ENCODE data around the gene MSI2.

The MSI2 gene

DNA sequence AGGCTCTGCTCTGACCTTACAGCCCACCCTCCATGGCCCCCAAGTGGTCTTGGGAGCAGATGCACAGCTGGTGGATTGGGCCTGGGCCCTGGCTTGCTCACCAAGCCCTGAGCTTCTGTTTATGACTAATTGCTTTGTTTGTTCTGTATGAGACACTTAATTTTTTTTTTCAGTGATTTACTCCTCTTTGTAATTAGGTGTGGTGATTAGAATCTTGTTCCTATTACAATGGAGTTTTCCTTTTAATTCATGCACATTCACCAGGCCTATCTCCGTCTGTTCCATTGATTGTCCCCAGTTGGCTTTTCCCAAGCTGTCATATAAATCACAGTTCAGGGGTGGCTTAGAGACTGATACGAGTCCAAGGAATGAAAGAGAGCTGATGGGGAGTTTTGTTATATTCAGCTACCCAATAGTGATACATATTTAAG is 246.5 kb downstream of the MSI2 start:
- Histone ChIP-seq H3K27me3 (ENCODE audit: insufficient read depth, low read length) (no peaks in the 10 kb centered on the region), H2AK5ac (ENCODE audit: low read length) (no peak overlapping the region), H3K4ac (ENCODE audit: low read depth, low read length) (no peak overlapping the region), H3K4me2 (ENCODE audit: low read length) (no peak overlapping the region), H3K4me1 (ENCODE audit: control insufficient read depth in 1 of 2, insufficient read depth in 2 of 2, low read length in 2 of 2) (peaks cover 6% of the 10 kb centered on the region in 2 experiments), H3K9me3 (ENCODE audit: insufficient read depth, low read depth, low read length) (no peaks in the 10 kb centered on the region), H2BK120ac (ENCODE audit: insufficient read depth, low read length, poor library complexity) (no peak overlapping the region), H3K79me1 (ENCODE audit: low read length) (no peaks in the 10 kb centered on the region), H3K9ac (ENCODE audit: low read length) (no peak overlapping the region), H3K14ac (ENCODE audit: low read length) (no peak overlapping the region), H4K91ac (ENCODE audit: low read depth, low read length) (no peak overlapping the region), H2BK5ac (ENCODE audit: low read depth, low read length, poor library complexity) (no peak overlapping the region), H4K12ac (ENCODE audit: low read depth, low read length) (no peak overlapping the region), H2AFZ (ENCODE audit: insufficient read depth, low read length, poor library complexity) (no peak overlapping the region), H3K23ac (ENCODE audit: low read length) (peak overlapping the region; percentile 53), H3K27ac (ENCODE audit: low read depth, low read length) (no peak overlapping the region), H3K4me3 (ENCODE audit: low read depth, low read length) (no peak overlapping the region), H3K36me3 (ENCODE audit: control insufficient read depth in 1 of 2, insufficient read depth in 2 of 2, low read length in 2 of 2) (no peaks in the 10 kb centered on the region), H4K8ac (ENCODE audit: low read depth, low read length) (no peak overlapping the region), H3K79me2 (ENCODE audit: control insufficient read depth, insufficient read depth, low read length, poor library complexity) (no peaks in the 10 kb centered on the region), H3K18ac (ENCODE audit: low read length) (peak overlapping the region; percentile 71), H2BK12ac (ENCODE audit: low read length) (no peak overlapping the region)
- WGBS (ENCODE audit: extremely low coverage, insufficient coverage, insufficient read length): no CpG with 5 or more reads among the region's 2 CpGs
- DNase-seq: no peak

DNA sequence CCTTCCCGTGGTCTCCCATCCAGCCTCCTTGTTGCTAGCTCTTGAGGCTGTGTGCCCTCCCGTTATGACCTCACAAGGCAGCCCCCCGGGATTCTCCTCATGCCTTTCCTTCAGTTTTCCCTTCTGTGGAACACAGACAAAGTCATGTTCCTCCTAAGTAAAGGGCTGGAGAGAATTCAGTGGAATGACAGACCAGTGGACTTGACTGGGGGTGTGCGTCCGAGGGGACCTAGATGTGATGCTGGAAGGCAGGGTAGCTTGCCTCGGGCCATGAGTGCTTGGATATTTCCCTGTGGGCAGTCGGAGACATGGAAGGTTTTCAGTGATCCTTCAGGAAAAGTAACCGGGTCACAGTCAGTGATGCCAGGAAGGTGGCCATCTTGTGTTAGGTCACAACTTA is 247.9 kb downstream of the MSI2 start:
- no peak overlapping the region for H2AK5ac ChIP-seq (ENCODE audit: low read length)
- DNase-seq: no peak
- no peak overlapping the region for H3K23ac ChIP-seq (ENCODE audit: low read length)
- no peak overlapping the region for H2BK12ac ChIP-seq (ENCODE audit: low read length)
- WGBS (ENCODE audit: extremely low coverage, insufficient coverage, insufficient read length): no CpG with 5 or more reads among the region's 8 CpGs
- H2AFZ ChIP-seq (ENCODE audit: insufficient read depth, low read length, poor library complexity): no peak overlapping the region
- H3K4me2 ChIP-seq (ENCODE audit: low read length): no peak overlapping the region
- H3K14ac ChIP-seq (ENCODE audit: low read length): no peak overlapping the region
- no peak overlapping the region for H3K18ac ChIP-seq (ENCODE audit: low read length)
- H3K4ac ChIP-seq (ENCODE audit: low read depth, low read length): no peak overlapping the region
- no peak overlapping the region for H3K9ac ChIP-seq (ENCODE audit: low read length)
- no peak overlapping the region for H3K4me3 ChIP-seq (ENCODE audit: low read depth, low read length)
- no peaks in the 10 kb centered on the region for H3K27me3 ChIP-seq (ENCODE audit: insufficient read depth, low read length)
- no peak overlapping the region for H2BK120ac ChIP-seq (ENCODE audit: insufficient read depth, low read length, poor library complexity)
- H4K12ac ChIP-seq (ENCODE audit: low read depth, low read length): no peak overlapping the region
- no peak overlapping the region for H3K27ac ChIP-seq (ENCODE audit: low read depth, low read length)
- H3K4me1 ChIP-seq (ENCODE audit: control insufficient read depth in 1 of 2, insufficient read depth in 2 of 2, low read length in 2 of 2): peaks cover 6% of the 10 kb centered on the region in 2 experiments
- no peak overlapping the region for H4K8ac ChIP-seq (ENCODE audit: low read depth, low read length)
- no peaks in the 10 kb centered on the region for H3K79me1 ChIP-seq (ENCODE audit: low read length)
- H2BK5ac ChIP-seq (ENCODE audit: low read depth, low read length, poor library complexity): no peak overlapping the region
- H3K9me3 ChIP-seq (ENCODE audit: insufficient read depth, low read depth, low read length): no peaks in the 10 kb centered on the region
- H3K79me2 ChIP-seq (ENCODE audit: control insufficient read depth, insufficient read depth, low read length, poor library complexity): no peaks in the 10 kb centered on the region
- no peaks in the 10 kb centered on the region for H3K36me3 ChIP-seq (ENCODE audit: control insufficient read depth in 1 of 2, insufficient read depth in 2 of 2, low read length in 2 of 2)
- H4K91ac ChIP-seq (ENCODE audit: low read depth, low read length): no peak overlapping the region

DNA sequence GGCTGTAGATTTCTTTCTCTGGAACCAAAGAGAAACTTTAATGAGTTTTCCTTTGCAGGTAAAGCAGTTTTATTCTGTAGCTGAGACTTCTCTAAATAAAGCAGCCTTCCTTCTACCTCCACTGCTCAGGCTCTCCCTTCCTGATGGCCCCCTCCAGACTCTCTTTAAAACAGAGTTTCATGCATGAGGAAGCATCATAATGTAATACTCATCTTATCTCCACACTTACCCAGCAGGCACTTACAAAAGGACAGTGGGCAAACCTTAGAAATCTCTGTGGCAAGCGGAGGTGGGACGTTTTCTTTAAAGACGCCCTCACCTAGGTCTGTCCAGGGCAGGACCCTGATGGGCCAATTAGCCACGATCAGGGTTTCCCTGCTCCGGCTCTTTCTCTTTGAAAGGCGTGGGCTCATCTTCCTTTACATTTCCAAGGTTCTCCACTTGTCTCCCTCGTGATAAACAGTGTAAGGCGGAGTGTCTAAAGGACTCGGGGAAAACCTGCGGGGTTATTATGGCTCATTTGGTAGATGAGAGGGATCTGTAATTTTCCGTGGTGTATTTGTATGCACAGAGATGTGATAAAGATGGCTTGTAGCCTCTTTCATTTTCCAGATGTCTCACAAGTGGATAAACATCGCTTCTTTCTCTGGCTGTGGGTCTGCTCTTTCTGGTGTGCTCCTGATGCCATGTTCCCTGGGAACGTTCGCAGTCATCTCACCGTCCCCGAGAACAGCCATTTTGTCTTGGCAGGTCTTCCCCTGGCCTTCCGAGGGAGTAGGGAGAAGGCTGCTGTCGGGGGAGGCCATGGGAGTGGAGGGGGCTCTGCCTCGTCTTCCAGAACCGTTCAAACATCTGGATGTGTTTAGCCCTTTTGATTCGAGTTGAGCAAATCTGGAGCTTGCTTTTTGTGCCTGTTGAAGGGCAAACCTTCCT is 249.8 kb downstream of the MSI2 start:
- WGBS (ENCODE audit: extremely low coverage, insufficient coverage, insufficient read length): no CpG with 5 or more reads among the region's 21 CpGs
- H3K9ac ChIP-seq (ENCODE audit: low read length): peak overlapping the region; percentile 4
- no peak overlapping the region for H3K4ac ChIP-seq (ENCODE audit: low read depth, low read length)
- no peaks in the 10 kb centered on the region for H3K9me3 ChIP-seq (ENCODE audit: insufficient read depth, low read depth, low read length)
- no peak overlapping the region for H2BK5ac ChIP-seq (ENCODE audit: low read depth, low read length, poor library complexity)
- H2BK120ac ChIP-seq (ENCODE audit: insufficient read depth, low read length, poor library complexity): no peak overlapping the region
- H3K36me3 ChIP-seq (ENCODE audit: control insufficient read depth in 1 of 2, insufficient read depth in 2 of 2, low read length in 2 of 2): peaks cover 0 to 6% of the 10 kb centered on the region in 2 experiments
- no peak overlapping the region for H4K8ac ChIP-seq (ENCODE audit: low read depth, low read length)
- no peak overlapping the region for H2AFZ ChIP-seq (ENCODE audit: insufficient read depth, low read length, poor library complexity)
- no peak overlapping the region for H3K4me2 ChIP-seq (ENCODE audit: low read length)
- no peak overlapping the region for H2AK5ac ChIP-seq (ENCODE audit: low read length)
- no peak overlapping the region for H3K14ac ChIP-seq (ENCODE audit: low read length)
- no peaks in the 10 kb centered on the region for H3K79me1 ChIP-seq (ENCODE audit: low read length)
- no peak overlapping the region for H3K23ac ChIP-seq (ENCODE audit: low read length)
- no peaks in the 10 kb centered on the region for H3K79me2 ChIP-seq (ENCODE audit: control insufficient read depth, insufficient read depth, low read length, poor library complexity)
- no peak overlapping the region for H4K12ac ChIP-seq (ENCODE audit: low read depth, low read length)
- peaks cover 11% of the 10 kb centered on the region in 2 experiments for H3K4me1 ChIP-seq (ENCODE audit: control insufficient read depth in 1 of 2, insufficient read depth in 2 of 2, low read length in 2 of 2)
- H3K18ac ChIP-seq (ENCODE audit: low read length): peak overlapping the region; percentile 1
- DNase-seq: no peak
- H3K27me3 ChIP-seq (ENCODE audit: insufficient read depth, low read length): no peaks in the 10 kb centered on the region
- H4K91ac ChIP-seq (ENCODE audit: low read depth, low read length): peak overlapping the region; percentile 6
- H3K27ac ChIP-seq (ENCODE audit: low read depth, low read length): peak overlapping the region; percentile 12
- no peak overlapping the region for H2BK12ac ChIP-seq (ENCODE audit: low read length)
- H3K4me3 ChIP-seq (ENCODE audit: low read depth, low read length): no peak overlapping the region

DNA sequence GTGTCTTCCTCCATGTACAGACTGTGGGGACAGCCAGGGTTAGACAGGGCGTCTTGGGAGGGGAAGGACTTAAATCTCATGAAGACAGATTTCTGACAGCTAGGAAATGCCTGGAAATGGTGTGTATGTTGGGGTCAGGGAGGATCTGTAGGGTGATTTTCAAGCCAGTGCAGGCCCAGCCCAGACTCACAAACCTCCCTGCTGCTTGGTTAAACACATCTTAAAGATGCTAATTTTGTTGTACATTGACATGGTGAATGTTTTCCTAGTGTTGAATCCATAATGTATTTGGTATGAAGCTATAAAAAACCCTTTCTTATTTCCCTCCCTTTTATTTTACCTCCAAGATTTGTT is 250.4 kb downstream of the MSI2 start:
- H2AK5ac ChIP-seq (ENCODE audit: low read length): no peak overlapping the region
- no peak overlapping the region for H2BK5ac ChIP-seq (ENCODE audit: low read depth, low read length, poor library complexity)
- no peak overlapping the region for H4K12ac ChIP-seq (ENCODE audit: low read depth, low read length)
- no peak overlapping the region for H2AFZ ChIP-seq (ENCODE audit: insufficient read depth, low read length, poor library complexity)
- H4K91ac ChIP-seq (ENCODE audit: low read depth, low read length): peak overlapping the region; percentile 6
- no peak overlapping the region for H2BK120ac ChIP-seq (ENCODE audit: insufficient read depth, low read length, poor library complexity)
- H4K8ac ChIP-seq (ENCODE audit: low read depth, low read length): no peak overlapping the region
- no peak overlapping the region for H3K14ac ChIP-seq (ENCODE audit: low read length)
- H3K9me3 ChIP-seq (ENCODE audit: insufficient read depth, low read depth, low read length): no peaks in the 10 kb centered on the region
- no peak overlapping the region for H3K4me3 ChIP-seq (ENCODE audit: low read depth, low read length)
- peak overlapping the region; percentile 12 for H3K27ac ChIP-seq (ENCODE audit: low read depth, low read length)
- H3K18ac ChIP-seq (ENCODE audit: low read length): peak overlapping the region; percentile 1
- no peaks in the 10 kb centered on the region for H3K79me1 ChIP-seq (ENCODE audit: low read length)
- H3K4ac ChIP-seq (ENCODE audit: low read depth, low read length): no peak overlapping the region
- no peak overlapping the region for H3K23ac ChIP-seq (ENCODE audit: low read length)
- peaks cover 13 to 14% of the 10 kb centered on the region in 2 experiments for H3K4me1 ChIP-seq (ENCODE audit: control insufficient read depth in 1 of 2, insufficient read depth in 2 of 2, low read length in 2 of 2)
- no peak for DNase-seq
- WGBS (ENCODE audit: extremely low coverage, insufficient coverage, insufficient read length): no CpG with 5 or more reads among the region's 1 CpG
- peaks cover 0 to 6% of the 10 kb centered on the region in 2 experiments for H3K36me3 ChIP-seq (ENCODE audit: control insufficient read depth in 1 of 2, insufficient read depth in 2 of 2, low read length in 2 of 2)
- no peak overlapping the region for H3K4me2 ChIP-seq (ENCODE audit: low read length)
- no peaks in the 10 kb centered on the region for H3K27me3 ChIP-seq (ENCODE audit: insufficient read depth, low read length)
- H2BK12ac ChIP-seq (ENCODE audit: low read length): no peak overlapping the region
- H3K79me2 ChIP-seq (ENCODE audit: control insufficient read depth, insufficient read depth, low read length, poor library complexity): no peaks in the 10 kb centered on the region
- peak overlapping the region; percentile 4 for H3K9ac ChIP-seq (ENCODE audit: low read length)
